Brain microvascular endothelial cell (primary cell): ENCODE results near the gene VSIG10L2.

ENCODE experiments used
- DNase-seq: peaks from one replicate; pipeline ENCODE4 v3.0.0-alpha.2; 2020
- H3K27ac ChIP-seq: fragments of 250-450 bp; sonication (Bioruptor Pico); 2 replicates; pipeline ENCODE4 v1.5.1; 2020; ENCODE audit warnings: mild to moderate bottlenecking, moderate library complexity
- H3K27me3 ChIP-seq: fragments of 250-450 bp; sonication (Bioruptor Pico); replicated peaks from 2 replicates; pipeline ENCODE4 v1.5.1; 2020; ENCODE audit warnings: mild to moderate bottlenecking
- H3K36me3 ChIP-seq: fragments of 250-450 bp; sonication (Bioruptor Pico); replicated peaks from 2 replicates; pipeline ENCODE4 v1.5.1; 2020; ENCODE audit warnings: mild to moderate bottlenecking
- H3K4me3 ChIP-seq: 2 replicates; pipeline ENCODE4 v1.5.1; 2011; ENCODE audit warnings: low read depth, mild to moderate bottlenecking, control low read depth, low read length, moderate library complexity
- in situ Hi-C: cut with HindIII; loops from 2 replicates; pipeline ENCODE4 v1.10.0; 2017; ENCODE audit warnings: low sequenced_read_pairs, low pct_ligation_motif_present
- TF ChIP-seq, protein P1 (sequence below): IDR thresholded peaks from 2 replicates; pipeline ENCODE4 v1.5.1; 2011; ENCODE audit warnings: low read depth, mild to moderate bottlenecking, moderate library complexity, low read length, control low read depth, inconsistent platforms; ENCODE audit errors: missing control alignments

Gene VSIG10L2

DNA sequence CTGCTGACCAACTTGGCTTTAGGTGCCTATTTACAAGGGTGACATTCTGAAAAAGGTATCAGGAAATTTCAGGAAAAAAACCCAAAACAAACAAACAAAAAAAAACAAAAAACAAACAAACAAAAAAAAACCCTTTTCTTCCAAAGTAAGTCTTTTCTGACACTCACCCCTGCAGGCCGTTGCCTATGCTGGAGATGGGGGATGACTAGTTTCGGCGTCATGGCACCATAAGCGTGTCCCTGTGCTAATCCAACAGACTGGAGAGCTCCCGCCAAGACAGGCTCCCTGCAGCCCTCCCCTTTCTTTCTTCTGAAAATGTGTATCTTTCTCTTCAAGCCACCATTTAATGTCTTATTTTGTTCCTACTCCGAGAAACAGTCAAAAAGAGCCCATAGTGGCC, 13.7 kb downstream of the VSIG10L2 start:
- H3K36me3 ChIP-seq, result no peaks in the 10 kb centered on the region
- no peak overlapping the region for H3K27ac ChIP-seq
- TF ChIP-seq, protein P1, sequence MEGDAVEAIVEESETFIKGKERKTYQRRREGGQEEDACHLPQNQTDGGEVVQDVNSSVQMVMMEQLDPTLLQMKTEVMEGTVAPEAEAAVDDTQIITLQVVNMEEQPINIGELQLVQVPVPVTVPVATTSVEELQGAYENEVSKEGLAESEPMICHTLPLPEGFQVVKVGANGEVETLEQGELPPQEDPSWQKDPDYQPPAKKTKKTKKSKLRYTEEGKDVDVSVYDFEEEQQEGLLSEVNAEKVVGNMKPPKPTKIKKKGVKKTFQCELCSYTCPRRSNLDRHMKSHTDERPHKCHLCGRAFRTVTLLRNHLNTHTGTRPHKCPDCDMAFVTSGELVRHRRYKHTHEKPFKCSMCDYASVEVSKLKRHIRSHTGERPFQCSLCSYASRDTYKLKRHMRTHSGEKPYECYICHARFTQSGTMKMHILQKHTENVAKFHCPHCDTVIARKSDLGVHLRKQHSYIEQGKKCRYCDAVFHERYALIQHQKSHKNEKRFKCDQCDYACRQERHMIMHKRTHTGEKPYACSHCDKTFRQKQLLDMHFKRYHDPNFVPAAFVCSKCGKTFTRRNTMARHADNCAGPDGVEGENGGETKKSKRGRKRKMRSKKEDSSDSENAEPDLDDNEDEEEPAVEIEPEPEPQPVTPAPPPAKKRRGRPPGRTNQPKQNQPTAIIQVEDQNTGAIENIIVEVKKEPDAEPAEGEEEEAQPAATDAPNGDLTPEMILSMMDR, result no peak
- H3K27me3 ChIP-seq, result no peaks in the 10 kb centered on the region
- in situ Hi-C loops, result no loop called here
- no peak for DNase-seq
- no peak overlapping the region for H3K4me3 ChIP-seq

DNA sequence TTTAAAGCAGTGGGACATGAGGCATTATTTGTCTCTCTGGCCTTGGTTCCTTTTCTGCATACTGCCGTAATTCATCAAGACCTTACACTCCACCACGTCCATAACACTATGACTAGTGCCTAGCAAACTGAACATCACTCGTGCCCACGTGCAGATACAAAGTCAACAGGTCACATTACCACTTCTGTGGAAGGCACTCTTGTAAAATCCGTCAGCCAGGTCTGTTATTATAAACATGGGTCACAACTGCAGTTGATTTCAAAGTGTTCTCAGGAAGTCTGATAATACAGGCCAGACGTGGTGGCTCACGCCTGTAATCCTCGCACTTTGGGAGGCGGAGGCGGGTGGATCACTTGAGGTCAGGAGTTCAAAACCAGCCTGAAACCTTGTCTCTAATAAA, 14.1 kb downstream of the VSIG10L2 start:
- DNase-seq, result no peak
- H3K27ac ChIP-seq, result no peak overlapping the region
- H3K4me3 ChIP-seq, result no peak overlapping the region
- H3K27me3 ChIP-seq, result no peaks in the 10 kb centered on the region
- TF ChIP-seq, protein P1, result no peak
- in situ Hi-C loops, result no loop called here
- no peaks in the 10 kb centered on the region for H3K36me3 ChIP-seq

DNA sequence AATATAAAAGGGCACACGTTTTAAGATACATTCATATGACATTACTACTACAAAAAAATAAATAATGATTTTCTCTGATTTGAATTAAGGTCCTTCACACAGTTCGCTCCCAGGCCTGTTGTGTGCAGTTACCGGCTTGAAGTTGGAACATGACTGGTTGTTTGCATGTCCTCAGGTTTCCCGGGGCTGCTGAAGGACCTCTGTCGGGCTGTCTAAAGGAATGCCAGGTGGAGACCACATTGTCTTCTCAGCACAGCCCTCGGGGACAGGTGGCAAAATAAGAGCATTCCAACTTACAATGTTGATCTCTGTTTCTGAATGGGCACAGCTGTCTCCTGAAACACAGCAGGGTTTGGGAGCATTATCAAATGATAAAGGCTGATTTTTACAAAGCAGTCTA, 14.9 kb downstream of the VSIG10L2 start:
- TF ChIP-seq, protein P1, result no peak
- no peak overlapping the region for H3K27ac ChIP-seq

DNA sequence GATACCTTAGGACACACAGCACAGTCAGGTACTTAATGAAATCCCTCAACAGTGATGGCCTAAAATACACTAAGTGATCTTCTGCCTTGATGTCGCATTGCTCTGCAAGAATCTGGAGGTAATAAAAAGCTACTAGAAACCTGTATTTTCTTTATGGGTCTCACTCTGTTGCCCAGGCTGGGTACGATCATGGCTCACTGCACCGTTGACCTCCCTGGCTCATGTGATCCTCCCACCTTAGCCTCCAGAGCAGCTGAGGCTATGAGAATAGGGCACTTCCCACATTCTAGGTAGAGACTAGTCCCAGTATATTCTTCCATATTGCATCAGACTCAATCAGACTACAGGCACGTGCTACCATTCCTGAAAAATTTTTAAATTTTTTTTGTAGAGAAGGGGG, 21.7 kb downstream of the VSIG10L2 start:
- no peaks in the 10 kb centered on the region for H3K36me3 ChIP-seq
- in situ Hi-C loops, result no loop called here
- no peaks in the 10 kb centered on the region for H3K27me3 ChIP-seq
- TF ChIP-seq, protein P1, result no peak
- H3K27ac ChIP-seq, result no peak overlapping the region
- DNase-seq, result no peak
- H3K4me3 ChIP-seq, result no peak overlapping the region

More for the DNA sequence above, 14.9 kb downstream of the VSIG10L2 start:
- in situ Hi-C loops, result no loop called here
- Histone ChIP-seq H3K27me3 (no peaks in the 10 kb centered on the region), H3K4me3 (no peak overlapping the region), H3K36me3 (no peaks in the 10 kb centered on the region)
- no peak for DNase-seq

DNA sequence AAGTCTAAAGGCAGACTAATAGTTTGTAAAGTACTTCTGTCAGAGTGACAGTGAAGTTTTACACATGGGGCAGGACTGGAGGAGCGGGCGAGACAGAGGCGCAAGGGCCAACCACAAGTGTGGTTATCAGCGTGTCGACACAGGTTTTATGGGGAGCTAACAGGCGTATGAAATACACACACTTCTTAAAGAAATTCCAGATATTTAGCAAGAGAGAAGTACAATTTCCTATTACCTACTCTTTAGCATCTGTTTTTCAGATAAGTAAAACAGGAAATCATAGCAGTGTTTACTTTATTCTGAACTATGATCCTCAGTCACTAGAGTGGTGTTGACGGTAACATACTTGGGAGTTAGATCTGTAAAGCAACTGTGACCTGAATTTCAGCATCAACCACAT, 22.5 kb downstream of the VSIG10L2 start:
- in situ Hi-C loops, result no loop called here
- Histone ChIP-seq H3K36me3 (no peaks in the 10 kb centered on the region), H3K27ac (no peak overlapping the region), H3K27me3 (no peaks in the 10 kb centered on the region), H3K4me3 (no peak overlapping the region)
- TF ChIP-seq, protein P1, result no peak
- DNase-seq, result no peak

DNA sequence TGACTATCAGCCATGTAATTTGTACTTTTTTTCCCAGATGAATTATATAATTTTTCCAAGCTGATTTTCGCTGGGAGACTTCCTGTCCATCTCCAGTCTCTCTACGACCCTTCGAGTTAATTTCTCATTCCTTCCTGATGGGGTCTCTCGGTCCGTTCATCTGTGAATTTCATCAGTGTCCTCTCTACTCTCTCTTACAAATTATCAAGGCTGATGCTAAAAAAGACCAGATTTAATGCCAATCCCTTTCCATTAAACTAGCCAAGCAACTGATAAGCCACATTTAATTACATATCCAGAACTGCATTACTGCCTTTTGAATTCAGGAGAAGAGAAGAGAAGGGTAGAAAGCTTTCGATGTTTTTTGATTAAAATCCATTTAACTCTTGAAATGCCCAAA, 25.8 kb downstream of the VSIG10L2 start:
- TF ChIP-seq, protein P1, result no peak
- in situ Hi-C loops, result no loop called here

More for the DNA sequence above, 25.8 kb downstream of the VSIG10L2 start:
- Histone ChIP-seq H3K36me3 (no peaks in the 10 kb centered on the region), H3K4me3 (no peak overlapping the region), H3K27ac (no peak overlapping the region), H3K27me3 (no peaks in the 10 kb centered on the region)
- no peak for DNase-seq
